M059J (cell line): Measurements from ENCODE around the gene DPF3. TPM values are rescaled to one million over a fixed set of nuclear protein-coding genes. Genes with fewer than 3 reads are reported as not detected.

ENCODE experiments used
- DNase-seq: peaks from one replicate; pipeline ENCODE4 v3.0.0-alpha.2; 2012; ENCODE audit warnings: low read depth
- total RNA-seq: library from RNA; depleted of rRNA; stranded (reverse); fragments of >200 nt; shearing (Covaris generic); gene quantifications from 2 replicates; pipeline ENCODE4 v1.2.3, GENCODE V29; 2014

The DPF3 gene
- total RNA-seq, 1 experiment from 2014 or later, result 8.3 TPM

GRCh38 chr14:72617391-72618031 lies 276.4 kb downstream of the DPF3 start:
- peak; percentile 97 for DNase-seq

- DNase-seq, result no peak
Measured at GRCh38 chr14:72616811-72617210, 277.1 kb downstream of the DPF3 start.

DNA sequence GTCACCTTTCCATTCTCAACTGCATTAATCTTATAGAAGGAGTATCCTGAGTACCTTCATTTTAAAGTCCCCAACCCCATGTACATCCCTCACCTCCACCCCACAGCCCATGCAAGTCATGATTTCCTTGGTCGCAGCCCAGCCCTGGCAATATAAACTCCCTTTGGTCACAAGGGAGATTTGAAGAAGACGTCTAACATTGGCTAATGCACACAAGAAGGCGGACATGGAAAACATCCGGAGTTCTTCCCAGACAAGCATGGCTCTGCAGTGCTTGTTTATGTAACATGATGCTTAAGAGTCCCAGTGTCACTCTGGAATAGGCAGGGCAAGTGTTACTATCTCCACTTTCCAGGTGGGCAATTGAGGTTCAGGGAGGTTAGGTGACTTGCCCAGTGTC lies 277.6 kb downstream of the DPF3 start:
- no peak for DNase-seq

DNA sequence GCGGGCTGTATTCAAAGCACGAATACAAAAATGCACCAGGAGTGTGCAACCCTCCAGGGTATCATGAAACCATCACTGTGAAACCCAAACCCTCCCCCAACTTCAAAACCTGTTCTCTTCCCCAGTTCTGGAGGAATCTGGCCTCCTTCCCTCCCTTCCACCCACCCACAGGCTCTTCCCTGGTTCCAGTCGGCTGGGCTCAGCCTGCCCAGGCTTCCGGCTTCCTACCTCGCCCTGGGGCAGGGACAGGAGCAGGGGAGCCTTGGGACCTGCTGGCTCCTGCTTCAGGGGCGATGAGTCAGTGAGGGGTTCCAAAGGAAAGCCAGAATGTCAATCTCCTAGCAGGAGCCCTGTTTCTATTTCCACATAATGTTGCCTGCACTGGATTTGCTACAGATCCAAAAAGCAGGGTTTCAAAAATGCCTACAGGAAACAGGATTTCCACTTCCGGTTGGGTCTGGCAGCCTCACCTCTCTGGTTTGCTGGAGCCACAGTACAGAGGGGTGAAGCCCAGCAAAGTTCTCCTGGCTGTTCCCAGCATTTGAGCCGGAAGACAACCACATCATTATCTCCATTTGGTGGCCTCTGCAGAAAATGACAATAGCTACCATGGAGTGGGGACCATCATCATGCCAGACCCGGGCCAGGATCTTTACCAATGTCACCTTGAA lies 278.3 kb downstream of the DPF3 start:
- peak; percentile 97 for DNase-seq

GRCh38 chr14:72614891-72615415 lies 278.9 kb downstream of the DPF3 start:
- no peak for DNase-seq

DNA sequence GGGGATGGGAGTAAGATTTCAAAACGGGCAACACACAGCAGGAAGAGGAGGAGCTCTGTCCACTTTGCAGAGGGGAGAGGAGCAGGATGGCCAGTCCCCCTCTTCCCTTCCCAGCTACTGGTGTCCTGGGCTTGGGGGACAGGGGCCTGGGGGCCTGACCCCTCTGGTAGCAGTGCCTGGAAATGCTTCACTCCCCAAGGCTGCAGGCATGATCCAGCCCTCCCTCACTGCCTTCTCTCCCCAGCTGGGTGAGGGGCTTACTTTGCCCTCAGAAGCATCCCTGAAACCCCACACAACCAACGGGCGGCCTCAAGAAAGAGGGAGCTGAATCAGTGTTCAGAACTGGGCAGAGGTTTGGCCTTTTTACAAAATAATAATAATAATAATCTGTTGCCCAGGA lies 279.5 kb downstream of the DPF3 start:
- no peak for DNase-seq

GRCh38 chr14:72613975-72614319 lies 280.0 kb downstream of the DPF3 start:
- no peak for DNase-seq

GRCh38 chr14:72613231-72613974 lies 280.5 kb downstream of the DPF3 start:
- peak; percentile 81 for DNase-seq

DNA sequence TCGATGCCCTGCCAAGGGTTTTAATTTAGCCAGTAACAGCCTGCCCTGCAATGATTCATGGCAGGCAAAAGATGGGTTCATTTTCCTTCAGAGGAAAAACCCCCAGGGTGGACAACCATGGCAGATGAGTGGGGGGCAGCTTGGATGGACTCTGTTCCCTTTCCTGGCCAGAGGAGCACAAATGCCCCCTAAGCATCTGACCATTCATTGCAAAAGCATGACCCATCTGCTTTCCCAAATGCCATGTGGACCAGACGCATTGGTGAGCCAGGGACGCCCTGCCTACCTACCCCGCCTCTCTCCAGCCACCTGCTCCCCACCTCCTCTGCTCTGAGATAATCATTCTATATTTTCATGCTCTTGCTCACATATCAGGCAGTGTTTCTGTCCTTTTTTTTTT lies 281.9 kb downstream of the DPF3 start:
- DNase-seq, result no peak

- DNase-seq, result peak; percentile 58
Measured at GRCh38 chr14:72611506-72611905, 282.4 kb downstream of the DPF3 start.

GRCh38 chr14:72610831-72611200 lies 283.1 kb downstream of the DPF3 start:
- peak; percentile 97 for DNase-seq

- peak; percentile 80 for DNase-seq
Measured at GRCh38 chr14:72610096-72610830, 283.6 kb downstream of the DPF3 start.

DNA sequence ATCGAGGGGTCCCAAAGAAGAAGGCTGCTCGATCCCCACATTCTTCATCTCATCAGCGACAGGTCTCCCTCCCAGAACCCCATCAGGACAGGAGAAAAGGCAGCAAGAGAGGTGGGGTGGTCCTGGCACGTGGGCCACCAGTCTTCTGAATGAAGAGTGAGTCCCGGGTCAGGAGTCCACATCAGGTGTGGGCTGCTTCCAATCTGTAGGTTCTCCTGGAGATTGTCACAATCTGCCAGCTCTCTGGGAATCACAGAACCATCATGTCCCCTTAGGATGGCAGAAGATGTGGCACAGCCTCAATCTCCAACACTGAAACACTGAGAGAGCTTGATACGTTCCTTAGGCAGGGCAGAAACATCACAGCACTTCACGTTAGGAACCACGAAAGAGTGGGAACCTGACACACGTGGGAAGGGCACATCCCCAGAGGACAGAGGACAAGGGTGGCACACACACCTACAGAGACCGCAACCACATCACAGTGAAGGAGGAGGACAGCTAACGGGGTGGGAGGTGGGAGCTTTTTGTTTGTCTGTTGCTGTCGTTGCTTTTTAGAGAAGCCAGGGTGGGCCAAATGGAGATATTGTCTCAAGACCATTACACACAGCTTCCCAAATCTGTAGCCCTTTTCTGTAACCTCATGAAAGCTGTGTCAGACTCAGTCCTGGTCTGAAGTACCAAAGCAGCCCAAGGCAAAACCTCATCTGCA lies 284.5 kb downstream of the DPF3 start:
- DNase-seq, result no peak

DNA sequence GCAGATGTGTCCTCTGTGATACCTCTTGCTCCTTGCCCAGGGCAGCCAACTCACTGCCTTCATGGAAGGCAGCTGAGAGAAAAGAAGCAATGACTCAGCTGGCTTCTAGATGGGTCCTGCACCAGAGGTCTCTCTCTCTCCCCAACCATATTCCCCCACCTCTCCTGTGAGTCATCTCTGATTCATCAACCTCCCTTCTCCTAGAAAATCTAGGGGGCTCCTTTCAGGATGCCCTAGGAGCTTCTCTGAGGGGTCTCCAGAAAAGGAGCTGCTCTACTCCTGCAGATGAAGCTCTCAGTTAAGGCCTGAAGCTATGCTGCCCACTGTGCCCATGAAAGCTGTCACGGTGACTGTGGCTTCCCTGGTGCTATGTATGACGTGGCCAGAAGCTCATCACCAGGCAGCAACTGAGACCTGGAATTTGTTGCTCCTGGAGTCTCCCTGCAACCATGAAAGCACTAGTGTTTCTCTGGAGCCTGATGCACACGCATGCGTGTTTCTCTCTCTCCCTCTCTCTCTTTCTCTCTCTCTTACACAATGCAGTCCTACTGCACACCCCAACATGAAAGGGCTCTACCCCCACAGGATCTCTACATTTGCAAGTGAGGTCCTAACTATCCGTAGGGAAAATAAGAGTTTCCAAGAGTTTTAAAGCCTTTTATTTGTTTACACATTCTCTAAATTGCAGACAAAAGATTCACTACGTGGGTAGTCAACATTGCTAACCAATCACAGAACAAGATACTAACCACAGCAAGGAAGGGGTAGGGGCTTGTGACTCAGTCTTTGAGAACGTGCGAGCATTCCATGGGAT lies 285.3 kb downstream of the DPF3 start:
- DNase-seq, result peak; percentile 97

- DNase-seq, result peak; percentile 55
Measured at GRCh38 chr14:72607386-72608130, 286.3 kb downstream of the DPF3 start.

DNA sequence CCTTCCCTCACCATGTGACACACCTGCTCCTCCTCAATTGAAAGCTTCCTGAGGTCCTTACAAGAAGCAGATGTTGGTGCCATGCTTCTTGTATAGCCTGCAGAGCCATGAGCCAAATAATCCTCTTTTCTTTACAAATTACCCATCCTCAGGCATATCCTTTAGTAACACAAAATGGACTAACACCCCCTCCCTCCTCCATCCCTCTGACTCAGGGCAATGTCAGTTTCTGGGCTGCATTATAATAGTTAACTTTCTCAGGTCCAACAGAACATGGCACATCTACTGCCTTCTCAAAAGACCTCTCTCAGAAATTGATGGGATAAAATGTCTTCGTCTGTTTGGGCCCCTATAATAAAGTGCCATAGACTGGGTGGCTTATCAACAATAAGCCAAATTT lies 287.0 kb downstream of the DPF3 start:
- no peak for DNase-seq

DNA sequence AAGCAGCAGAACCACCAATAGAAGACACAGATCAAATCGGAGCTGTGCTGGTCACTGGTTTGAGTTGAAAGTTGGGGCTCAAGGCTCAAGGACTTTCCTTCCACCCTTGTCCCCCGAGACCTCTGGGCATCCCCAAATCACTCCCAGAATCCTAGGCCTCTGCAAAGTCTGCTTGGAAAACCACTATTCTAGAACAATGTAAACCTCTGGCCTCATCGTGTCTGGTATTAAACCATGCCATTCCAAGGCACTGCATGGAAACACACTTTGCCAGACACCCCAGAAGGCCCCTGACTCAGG lies 288.0 kb downstream of the DPF3 start:
- no peak for DNase-seq

- DNase-seq, result no peak
Measured at GRCh38 chr14:72605096-72605920, 288.6 kb downstream of the DPF3 start.

- DNase-seq, result no peak
Measured at GRCh38 chr14:72604133-72604532, 289.8 kb downstream of the DPF3 start.
